GM21526 (cell line): Measurements from ENCODE around the gene TCF4.

Experiments
- ATAC-seq: cut with Tn5 transposase; IDR thresholded peaks from one replicate; pipeline ENCODE4 v1.9.1; 2021; ENCODE audit warnings: moderate library complexity; ENCODE audit not compliant: unreplicated experiment, low FRiP score

Gene TCF4

DNA sequence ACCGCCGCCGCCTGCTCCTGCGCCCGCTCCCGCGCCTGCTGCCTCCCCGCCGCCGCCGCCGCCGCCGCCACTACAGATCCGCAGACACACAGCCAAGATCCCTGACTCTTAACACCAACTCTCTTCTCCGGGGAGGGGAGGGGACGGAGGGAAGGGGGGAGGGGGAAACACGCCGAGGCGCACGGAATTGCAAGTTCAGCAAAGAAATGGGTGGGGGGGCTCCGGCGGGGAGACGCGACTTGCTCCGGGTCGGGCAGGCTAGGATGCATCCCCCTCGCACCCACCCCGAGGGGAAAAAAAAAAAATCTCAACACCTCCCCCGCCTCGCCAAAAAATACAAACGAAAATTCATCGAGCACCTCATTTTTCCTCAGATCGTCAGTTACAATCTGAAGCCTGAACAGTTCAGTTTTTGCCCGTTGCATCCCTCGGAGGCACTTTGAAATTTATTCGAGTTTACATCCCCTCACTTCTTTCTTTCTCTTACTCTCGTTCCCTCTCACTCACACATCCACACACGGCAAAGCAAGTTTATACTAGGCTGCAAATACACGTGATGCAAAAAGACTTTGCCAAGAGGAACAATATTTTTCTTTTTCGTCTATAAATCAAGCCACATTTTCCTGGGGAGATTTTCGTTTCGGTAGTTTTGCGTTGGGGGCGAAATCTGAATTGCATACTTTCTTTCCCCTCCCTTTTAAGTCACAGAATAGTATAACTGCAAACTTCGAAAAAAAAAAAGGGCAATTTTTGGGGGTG is at the start of gene TCF4:
TSS of gene TCF4 (minus strand) at position 82 of the 759 bp plus-strand sequence. CDS start 1,076 bp downstream, outside the sequence.
- no peak for ATAC-seq

DNA sequence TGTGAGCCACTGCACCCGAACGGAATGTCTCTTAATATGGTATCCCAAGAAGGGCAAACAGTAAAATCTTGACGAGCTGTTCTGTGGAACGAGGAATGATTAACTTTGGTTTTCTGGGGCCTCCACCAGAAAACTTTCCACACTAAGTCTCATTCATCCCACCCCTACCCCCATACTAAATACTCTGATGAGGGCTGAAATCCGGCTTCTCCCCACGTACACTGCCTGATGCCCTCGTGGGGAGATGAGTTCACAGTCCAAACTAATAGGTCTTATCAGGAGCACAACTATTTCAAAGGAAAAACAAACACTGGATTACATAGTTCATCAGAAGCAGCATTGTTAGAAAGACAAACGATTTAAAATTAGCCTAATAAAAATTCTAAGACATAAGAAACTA is 49.2 kb upstream of the TCF4 start:
- ATAC-seq: no peak

- no peak for ATAC-seq
Measured at GRCh38 chr18:55635439-55635838, 47.4 kb upstream of the TCF4 start.

- ATAC-seq: no peak
Measured at GRCh38 chr18:55634545-55634944, 46.6 kb upstream of the TCF4 start.

- ATAC-seq: no peak
Measured at GRCh38 chr18:55633032-55633431, 45.0 kb upstream of the TCF4 start.

GRCh38 chr18:55629133-55629532 is 41.1 kb upstream of the TCF4 start:
- no peak for ATAC-seq

GRCh38 chr18:55627007-55627406 is 39.0 kb upstream of the TCF4 start:
- no peak for ATAC-seq

GRCh38 chr18:55625901-55626300 is 37.9 kb upstream of the TCF4 start:
- ATAC-seq: no peak

GRCh38 chr18:55623626-55624025 is 35.6 kb upstream of the TCF4 start:
- ATAC-seq: no peak

DNA sequence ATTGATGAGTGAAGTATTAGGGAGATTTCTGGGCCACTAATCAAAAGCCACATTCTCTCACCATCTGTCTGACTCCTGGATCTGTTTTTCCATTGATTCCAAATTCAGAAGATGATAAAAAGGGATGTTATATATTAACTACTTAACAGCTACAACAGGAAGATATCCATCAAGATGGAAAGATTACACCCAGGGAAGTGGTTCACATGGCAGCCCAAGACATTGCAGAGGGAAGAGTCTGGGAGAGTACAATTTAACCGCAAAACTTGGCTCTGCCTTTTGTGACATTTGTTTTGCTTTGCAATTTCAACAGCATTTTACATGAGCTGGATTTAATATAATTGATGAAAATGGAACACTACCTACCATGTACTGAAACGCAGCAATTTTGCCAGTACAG is 22.5 kb upstream of the TCF4 start:
- ATAC-seq: no peak

GRCh38 chr18:55609160-55609825 is 21.3 kb upstream of the TCF4 start:
- ATAC-seq: no peak

- ATAC-seq: no peak
Measured at GRCh38 chr18:55608497-55608896, 20.5 kb upstream of the TCF4 start.

DNA sequence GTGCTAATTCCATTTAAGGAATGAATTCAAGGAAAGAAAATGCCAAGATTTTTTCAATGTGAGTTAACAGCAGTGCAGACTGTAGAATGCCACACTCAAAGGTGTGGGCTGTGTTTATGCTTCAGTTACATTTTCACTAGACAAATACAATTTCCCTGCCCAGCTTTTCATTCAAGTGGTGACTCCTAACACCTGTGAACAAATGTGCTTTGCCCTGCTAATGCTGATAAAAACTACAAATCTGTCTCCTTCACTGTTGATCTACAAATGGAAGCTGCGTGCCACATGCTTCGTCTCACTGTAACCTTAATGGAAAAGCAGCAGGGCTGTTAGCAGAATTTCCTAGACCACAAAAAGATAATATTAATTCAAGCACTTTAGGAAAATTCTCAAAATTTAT is 19.8 kb upstream of the TCF4 start:
- ATAC-seq: no peak

DNA sequence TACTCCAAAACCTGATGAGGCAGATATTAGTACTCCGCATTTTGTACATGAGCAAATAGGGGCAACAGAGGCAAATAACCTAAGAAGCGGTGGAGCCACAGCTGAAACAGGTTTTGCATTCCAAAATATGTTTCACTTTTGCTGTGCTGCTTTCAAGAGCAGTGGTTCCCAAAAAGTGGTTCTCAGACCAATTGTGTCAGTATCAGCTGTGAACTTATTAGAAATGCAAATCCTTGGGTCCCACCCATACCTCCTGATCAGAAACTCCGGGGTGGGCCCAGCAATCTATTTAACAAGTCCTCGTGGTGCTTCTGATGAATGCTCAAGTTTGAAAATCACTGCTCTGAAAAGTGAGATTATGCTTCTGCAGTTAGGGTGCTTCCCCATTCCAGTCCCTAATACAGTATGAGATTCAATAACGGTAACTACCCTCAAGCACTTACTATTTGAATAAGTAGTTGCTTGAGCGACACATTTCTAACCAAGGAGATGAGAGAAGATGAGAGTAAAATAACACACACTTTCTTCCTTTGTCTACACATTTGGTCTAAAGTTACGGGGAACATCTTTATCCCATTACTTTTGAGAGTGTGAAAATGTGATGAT is 17.8 kb upstream of the TCF4 start:
- peak; percentile 81 for ATAC-seq

DNA sequence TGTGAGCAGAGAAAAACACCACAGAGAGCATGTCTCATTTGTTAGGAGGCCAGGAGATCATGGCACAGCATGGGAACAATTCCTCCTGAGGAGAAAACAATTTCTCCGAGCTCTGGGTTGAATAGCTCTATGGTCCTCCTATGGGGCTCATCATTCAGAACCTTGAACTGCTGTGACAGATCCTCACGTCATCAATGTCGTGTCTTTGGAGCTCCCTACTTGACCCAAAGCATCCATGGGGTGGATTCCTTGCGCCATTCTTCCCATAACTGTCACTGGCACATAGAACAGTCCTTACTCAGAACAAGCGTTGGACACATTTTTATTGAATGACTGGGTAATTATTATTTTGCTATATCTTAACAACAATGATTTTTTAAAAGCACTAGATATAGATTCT is 15.8 kb upstream of the TCF4 start:
- ATAC-seq: no peak

- ATAC-seq: no peak
Measured at GRCh38 chr18:55593888-55594287, 5.9 kb upstream of the TCF4 start.

GRCh38 chr18:55592572-55592971 is 4.6 kb upstream of the TCF4 start:
- no peak for ATAC-seq

DNA sequence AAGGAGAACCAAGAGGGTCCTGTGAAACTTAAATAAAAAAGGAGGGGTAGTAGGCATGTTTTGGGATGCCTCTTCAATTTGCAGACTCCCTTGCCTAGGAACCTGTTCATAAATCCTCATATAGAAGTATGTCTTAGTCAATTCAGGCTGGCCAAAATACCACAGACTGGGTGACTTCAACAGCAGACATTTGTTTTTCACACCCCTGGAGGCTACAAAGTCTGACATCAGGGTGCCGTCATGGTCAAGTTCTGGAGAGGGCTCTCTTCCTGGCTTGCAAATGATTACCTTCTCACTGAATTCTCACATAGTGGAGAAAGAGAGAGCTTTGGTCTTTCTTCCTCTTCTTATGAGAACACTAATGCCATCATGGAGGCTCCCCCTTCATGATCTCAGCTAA is 4.1 kb upstream of the TCF4 start:
- ATAC-seq: no peak

- peak; percentile 90 for ATAC-seq
Measured at GRCh38 chr18:55589625-55590291, 1.8 kb upstream of the TCF4 start.

GRCh38 chr18:55588870-55589595 is 1.0 kb upstream of the TCF4 start:
- no peak for ATAC-seq
